GM23338 (cell line): Measurements from ENCODE around the gene GRIA3. TPM values are rescaled to one million over a fixed set of nuclear protein-coding genes. Genes with fewer than 3 reads are reported as not detected.

Source experiments
- ATAC-seq: fragments of 200-7000 bp; cut with Tn5 transposase; 3 replicates; pipeline ENCODE4 v1.9.1; 2020
- DNase-seq: peaks from one replicate; pipeline ENCODE4 v3.0.0-alpha.2; 2015; ENCODE audit warnings: low spot score
- H2AFZ ChIP-seq: fragments of 200-600 bp; sonication (generic); 2 replicates; pipeline ENCODE4 v1.8.0; 2016; ENCODE audit warnings: antibody characterized with exemption, mild to moderate bottlenecking, moderate library complexity
- H3F3A ChIP-seq: fragments of 200-600 bp; sonication (generic); replicated peaks from 2 replicates; pipeline ENCODE4 v1.8.0; 2017; ENCODE audit warnings: antibody characterized with exemption, mixed run types, low read depth
- H3K27ac ChIP-seq: fragments of 200-600 bp; sonication (generic); 2 replicates; pipeline ENCODE4 v1.6.1; 2016; ENCODE audit warnings: low read depth
- H3K27me3 ChIP-seq: fragments of 200-600 bp; sonication (generic); 2 replicates; pipeline ENCODE4 v1.8.0; 2016; ENCODE audit warnings: mild to moderate bottlenecking, mixed run types, moderate library complexity; ENCODE audit not compliant: insufficient read depth
- H3K36me3 ChIP-seq: fragments of 200-600 bp; sonication (generic); 2 replicates; pipeline ENCODE4 v1.8.0; 2016; ENCODE audit warnings: mild to moderate bottlenecking; ENCODE audit not compliant: insufficient read depth
- H3K4me1 ChIP-seq: fragments of 200-600 bp; sonication (generic); 2 replicates; pipeline ENCODE4 v1.8.0; 2016; ENCODE audit warnings: mild to moderate bottlenecking, moderate library complexity; ENCODE audit not compliant: insufficient read depth
- H3K4me2 ChIP-seq: fragments of 200-600 bp; sonication (generic); 2 replicates; pipeline ENCODE4 v1.7.1; 2017; ENCODE audit warnings: mixed run types
- H3K4me3 ChIP-seq: fragments of 200-600 bp; sonication (generic); 2 replicates; pipeline ENCODE4 v1.6.1; 2016; ENCODE audit warnings: mixed run types
- H3K79me2 ChIP-seq: fragments of 200-600 bp; sonication (generic); replicated peaks from 2 replicates; pipeline ENCODE4 v1.8.0; 2017; ENCODE audit warnings: mild to moderate bottlenecking; ENCODE audit not compliant: insufficient read depth
- H3K9me2 ChIP-seq: fragments of 200-600 bp; sonication (generic); 2 replicates; pipeline ENCODE4 v1.8.0; 2017; ENCODE audit not compliant: insufficient read depth
- H4K20me1 ChIP-seq: fragments of 200-600 bp; sonication (generic); replicated peaks from 2 replicates; pipeline ENCODE4 v1.8.0; 2017; ENCODE audit warnings: mild to moderate bottlenecking; ENCODE audit not compliant: insufficient read depth
- H3K27ac Mint-ChIP-seq: 2 replicates; pipeline ENCODE4 v1.8.0; 2020; ENCODE audit warnings: inconsistent platforms, mild to moderate bottlenecking, moderate library complexity, mixed read lengths
- H3K27me3 Mint-ChIP-seq: 3 replicates; pipeline ENCODE4 v1.8.0; 2022; ENCODE audit warnings: low read depth, mild to moderate bottlenecking, moderate library complexity, mixed read lengths, inconsistent platforms; ENCODE audit not compliant: insufficient read depth, poor library complexity
- H3K36me3 Mint-ChIP-seq: 3 replicates; pipeline ENCODE4 v1.8.0; 2021; ENCODE audit warnings: low read depth, mild to moderate bottlenecking, inconsistent platforms, moderate library complexity, mixed read lengths
- H3K4me1 Mint-ChIP-seq: 3 replicates; pipeline ENCODE4 v1.8.0; 2020; ENCODE audit warnings: mild to moderate bottlenecking, inconsistent platforms, mixed read lengths
- H3K4me3 Mint-ChIP-seq: 3 replicates; pipeline ENCODE4 v1.8.0; 2021; ENCODE audit warnings: moderate library complexity, mild to moderate bottlenecking, inconsistent platforms, mixed read lengths
- H3K9me3 Mint-ChIP-seq: 3 replicates; pipeline ENCODE4 v1.8.0; 2020; ENCODE audit warnings: moderate library complexity, mild to moderate bottlenecking, inconsistent platforms, mixed read lengths
- CREB1 ChIP-seq: fragments of 250-450 bp; sonication (Bioruptor Pico); IDR thresholded peaks from 2 replicates; pipeline ENCODE4 v1.5.0; 2020; ENCODE audit warnings: low read depth, mild to moderate bottlenecking, moderate library complexity
- CTCF ChIP-seq, 2 experiments: fragments of 200-600 bp in 1 of 2; sonication (generic) in 1 of 2; conservative IDR thresholded peaks; 2 replicates each; pipeline versions ENCODE4 v1.5.1 to v1.6.1; 2016 to 2017; ENCODE audit warnings: antibody characterized with exemption in 2 of 2, low read depth in 2 of 2, mild to moderate bottlenecking in 2 of 2, moderate library complexity in 1 of 2
- ETS1 ChIP-seq: IDR thresholded peaks from 2 replicates; pipeline ENCODE4 v1.6.1; 2016; ENCODE audit warnings: antibody characterized with exemption
- EZH2 ChIP-seq: fragments of 200-600 bp; sonication (generic); IDR thresholded peaks from one replicate; pipeline ENCODE4 v1.8.0; 2017; ENCODE audit warnings: antibody characterized with exemption, mild to moderate bottlenecking, low read depth; ENCODE audit not compliant: unreplicated experiment
- EZH2phosphoT487 ChIP-seq: fragments of 200-600 bp; sonication (generic); IDR thresholded peaks from one replicate; pipeline ENCODE4 v1.8.1; 2018; ENCODE audit warnings: antibody characterized with exemption; ENCODE audit not compliant: unreplicated experiment
- JUNB ChIP-seq: IDR thresholded peaks from one replicate; pipeline ENCODE4 v1.6.1; 2016; ENCODE audit warnings: antibody characterized with exemption; ENCODE audit not compliant: unreplicated experiment
- NANOG ChIP-seq: IDR thresholded peaks from 2 replicates; pipeline ENCODE4 v1.6.1; 2016; ENCODE audit warnings: antibody characterized with exemption, borderline replicate concordance
- POLR2AphosphoS5 ChIP-seq: IDR thresholded peaks from 2 replicates; pipeline ENCODE4 v1.6.1; 2016; ENCODE audit warnings: antibody characterized with exemption, low read depth
- REST ChIP-seq: IDR thresholded peaks from one replicate; pipeline ENCODE4 v1.6.1; 2018; ENCODE audit warnings: antibody characterized with exemption; ENCODE audit not compliant: unreplicated experiment
- STAT1 ChIP-seq: IDR thresholded peaks from one replicate; pipeline ENCODE4 v1.6.1; 2016; ENCODE audit warnings: antibody characterized with exemption; ENCODE audit not compliant: unreplicated experiment
- ZNF114 ChIP-seq: fragments of 250-450 bp; sonication (Bioruptor Pico); IDR thresholded peaks from 2 replicates; pipeline ENCODE4 v1.5.0; 2020; ENCODE audit warnings: mild to moderate bottlenecking, moderate library complexity
- ZNF331 ChIP-seq: fragments of 250-450 bp; sonication (Bioruptor Pico); IDR thresholded peaks from 2 replicates; pipeline ENCODE4 v1.5.0; 2020; ENCODE audit warnings: low read depth, mild to moderate bottlenecking, moderate library complexity
- ZNF462 ChIP-seq: fragments of 250-450 bp; sonication (Bioruptor Pico); IDR thresholded peaks from 2 replicates; pipeline ENCODE4 v1.5.0; 2020; ENCODE audit warnings: mild to moderate bottlenecking, moderate library complexity
- polyA plus RNA-seq: library from polyadenylated mRNA; unstranded; fragments of >200 nt; fragmentation: Nextera tagmentation; extraction: Ambion mirVana; gene quantifications from 2 replicates; pipeline ENCODE4 v1.2.1, GENCODE V29; 2016
- total RNA-seq: library from RNA; depleted of rRNA; stranded (reverse); fragments of >200 nt; shearing (Covaris generic); gene quantifications from 2 replicates; pipeline ENCODE4 v1.2.3, GENCODE V29; 2014

The GRIA3 gene
- total and polyA plus RNA-seq, 2 experiments from 2014 or later: 2.7 to 5.6 TPM

- Histone ChIP-seq H3K4me1 (no peaks in the 10 kb centered on the region), H3K4me3 (no peak overlapping the region), H3F3A (no peaks in the 10 kb centered on the region), H3K79me2 (no peaks in the 10 kb centered on the region), H3K27ac (no peak overlapping the region), H3K27me3 (no peaks in the 10 kb centered on the region), H3K4me2 (no peak overlapping the region), H4K20me1 (no peaks in the 10 kb centered on the region), H2AFZ (no peak overlapping the region), H3K36me3 (no peaks in the 10 kb centered on the region), H3K9me2 (no peaks in the 10 kb centered on the region)
- H3K9me3 Mint-ChIP-seq: no peaks in the 10 kb centered on the region
- no peak overlapping the region for H3K4me3 Mint-ChIP-seq
- H3K27me3 Mint-ChIP-seq: no peaks in the 10 kb centered on the region
- H3K36me3 Mint-ChIP-seq: no peaks in the 10 kb centered on the region
- no peak for DNase-seq
- TF ChIP-seq EZH2 (no peak), ZNF462 (CRISPR knock-in tag) (no peak), POLR2AphosphoS5 (no peak), ZNF114 (no peak), CTCF (conservative IDR thresholded peaks at IDR 0.05; ENCODE audit: low read depth in 2 of 2) (no peak), CREB1 (no peak), ZNF331 (CRISPR knock-in tag) (no peak), EZH2phosphoT487 (no peak), JUNB (no peak), NANOG (no peak), ETS1 (no peak), STAT1 (no peak), REST (no peak)
- H3K27ac Mint-ChIP-seq: no peak overlapping the region
- no peak for ATAC-seq
- peaks cover 3% of the 10 kb centered on the region; the same call in 1 of the 3 replicates for H3K4me1 Mint-ChIP-seq
Observed at GRCh38 chrX:123447506-123447905, 263.4 kb downstream of the GRIA3 start.
